Measurements from ENCODE around the gene SKAP2. TPM values are rescaled to one million over a fixed set of nuclear protein-coding genes. Genes with fewer than 3 reads are reported as not detected.

Gene SKAP2
- total and polyA plus RNA-seq, 8 donors = 2.9 to 16.3 (median 4.6) TPM

DNA sequence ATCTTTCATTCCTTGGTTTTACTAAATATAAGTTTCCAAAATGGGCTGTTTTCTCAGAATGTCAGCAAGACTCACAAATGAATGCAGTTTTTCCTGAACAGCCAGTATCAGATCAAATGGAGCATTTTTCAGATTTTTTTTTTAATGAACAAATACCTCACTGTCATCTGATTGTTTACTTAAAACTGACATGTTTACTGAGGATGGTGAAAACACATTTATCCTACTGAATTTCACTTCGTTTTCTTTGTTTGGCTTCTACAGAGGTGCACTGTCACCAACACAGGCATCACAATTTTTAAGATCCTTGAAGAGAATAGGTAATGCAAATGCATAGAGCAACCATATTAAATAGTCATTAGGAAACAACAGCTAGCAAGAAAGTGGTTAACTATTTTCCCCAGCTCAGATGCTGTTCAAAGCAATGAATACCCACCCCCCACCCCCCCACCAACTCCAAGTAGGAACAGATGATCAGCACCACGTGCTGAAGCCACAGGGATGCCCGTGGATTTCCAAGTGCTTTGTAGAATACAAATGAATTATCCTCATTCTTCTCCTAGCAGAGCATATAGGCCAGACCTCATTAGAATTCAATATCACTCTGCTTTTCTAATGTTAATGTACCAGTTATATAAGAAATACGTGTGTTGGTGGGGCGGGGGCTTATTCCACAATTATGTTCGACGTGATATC is 205.9 kb downstream of the SKAP2 start:
- Histone ChIP-seq H3K27me3 (peaks cover 0 to 5% (median 0%) of the 10 kb centered on the region in 4 donors), H3K27ac (no peak overlapping the region), H3K9me3 (no peaks in the 10 kb centered on the region), H3K36me3 (no peaks in the 10 kb centered on the region), H3K4me3 (no peak overlapping the region), H3K4me1 (no peaks in the 10 kb centered on the region)
- TF ChIP-seq, protein P1, sequence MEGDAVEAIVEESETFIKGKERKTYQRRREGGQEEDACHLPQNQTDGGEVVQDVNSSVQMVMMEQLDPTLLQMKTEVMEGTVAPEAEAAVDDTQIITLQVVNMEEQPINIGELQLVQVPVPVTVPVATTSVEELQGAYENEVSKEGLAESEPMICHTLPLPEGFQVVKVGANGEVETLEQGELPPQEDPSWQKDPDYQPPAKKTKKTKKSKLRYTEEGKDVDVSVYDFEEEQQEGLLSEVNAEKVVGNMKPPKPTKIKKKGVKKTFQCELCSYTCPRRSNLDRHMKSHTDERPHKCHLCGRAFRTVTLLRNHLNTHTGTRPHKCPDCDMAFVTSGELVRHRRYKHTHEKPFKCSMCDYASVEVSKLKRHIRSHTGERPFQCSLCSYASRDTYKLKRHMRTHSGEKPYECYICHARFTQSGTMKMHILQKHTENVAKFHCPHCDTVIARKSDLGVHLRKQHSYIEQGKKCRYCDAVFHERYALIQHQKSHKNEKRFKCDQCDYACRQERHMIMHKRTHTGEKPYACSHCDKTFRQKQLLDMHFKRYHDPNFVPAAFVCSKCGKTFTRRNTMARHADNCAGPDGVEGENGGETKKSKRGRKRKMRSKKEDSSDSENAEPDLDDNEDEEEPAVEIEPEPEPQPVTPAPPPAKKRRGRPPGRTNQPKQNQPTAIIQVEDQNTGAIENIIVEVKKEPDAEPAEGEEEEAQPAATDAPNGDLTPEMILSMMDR (IDR thresholded peaks at IDR 0.05) = no peak
- ATAC-seq (no peak), FAIRE-seq (no peak), DNase-seq (no peak)
- intact Hi-C loops (cut with DNase I) = no loop called here
- WGBS, 2 donors = 75% methylated on average over 7 of the region's 7 CpGs

DNA sequence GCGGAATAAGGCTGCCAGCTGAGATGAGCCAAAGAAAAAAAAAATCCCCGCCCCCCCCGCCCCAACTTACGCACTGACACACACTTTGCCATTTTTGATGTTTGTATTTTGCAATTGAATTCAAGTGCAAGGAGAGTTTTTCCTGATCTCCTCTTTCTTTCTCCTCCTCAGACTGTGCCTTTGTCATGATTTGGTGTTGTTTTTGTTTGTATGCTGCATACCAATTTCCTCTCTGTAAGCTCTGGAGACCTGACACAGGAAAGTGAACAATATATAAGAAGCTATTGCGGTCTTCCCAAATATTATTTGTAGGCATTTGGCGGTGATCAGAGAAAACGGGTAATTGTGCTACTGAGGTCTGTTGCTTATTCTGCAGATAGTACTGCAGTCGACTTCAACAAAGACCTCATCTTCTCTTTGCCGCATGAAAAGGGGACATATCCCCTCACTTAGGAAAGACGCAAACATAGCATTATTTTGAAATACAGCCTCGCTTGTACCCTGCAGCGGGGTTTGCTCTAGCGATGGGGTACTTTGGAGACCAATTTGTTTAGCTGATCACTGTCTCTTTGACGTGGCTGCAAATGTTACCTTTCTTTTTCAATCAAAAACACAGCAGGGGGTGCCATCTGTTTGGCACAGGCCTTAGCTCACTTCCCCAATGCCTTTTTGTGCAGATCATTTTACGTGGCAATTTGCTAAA is 206.6 kb downstream of the SKAP2 start:
- peaks cover 0 to 5% (median 0%) of the 10 kb centered on the region in 4 donors for H3K27me3 ChIP-seq
- 62 to 64% methylated on average over 15 of the region's 15 CpGs for WGBS, 2 donors
- ATAC-seq (peak in 1 of 4 donors; percentile 29), FAIRE-seq (no peak), DNase-seq (no peak)
- H3K4me1 ChIP-seq = no peaks in the 10 kb centered on the region
- no peaks in the 10 kb centered on the region for H3K9me3 ChIP-seq
- intact Hi-C loops (cut with DNase I) = no loop called here
- H3K27ac ChIP-seq = no peak overlapping the region
- no peaks in the 10 kb centered on the region for H3K36me3 ChIP-seq
- TF ChIP-seq, protein P1 (IDR thresholded peaks at IDR 0.05) = no peak
- no peak overlapping the region for H3K4me3 ChIP-seq

DNA sequence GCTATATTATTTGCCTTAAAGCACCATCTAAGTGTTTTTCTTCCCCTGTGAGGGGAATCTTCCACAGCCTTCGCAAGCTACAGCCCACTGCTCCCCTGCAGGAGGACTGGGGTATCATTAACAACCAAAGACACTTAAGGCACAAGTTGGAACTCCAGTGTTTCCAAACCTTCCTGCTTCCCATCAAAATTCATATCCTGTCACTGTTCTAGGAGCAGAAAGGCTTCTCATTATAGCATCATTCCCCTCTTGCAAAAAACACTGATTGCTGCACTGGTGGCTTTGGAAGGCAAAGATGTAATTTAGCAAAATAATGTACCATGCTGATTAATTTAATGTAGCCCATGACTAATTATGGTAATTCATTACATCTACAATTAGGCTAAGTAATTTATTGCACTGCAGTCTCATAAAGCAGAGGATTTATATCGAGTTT is 207.2 kb downstream of the SKAP2 start:
- DNase-seq (no peak), ATAC-seq (no peak), FAIRE-seq (no peak)
- Histone ChIP-seq H3K9me3 (no peaks in the 10 kb centered on the region), H3K36me3 (no peaks in the 10 kb centered on the region), H3K27me3 (peaks cover 0 to 5% (median 0%) of the 10 kb centered on the region in 4 donors), H3K4me1 (no peaks in the 10 kb centered on the region), H3K4me3 (no peak overlapping the region), H3K27ac (no peak overlapping the region)
- WGBS, 2 donors = 67 to 87% methylated on average over 2 of the region's 2 CpGs
- TF ChIP-seq, protein P1 (IDR thresholded peaks at IDR 0.05) = no peak
- intact Hi-C loops (cut with DNase I) = no loop called here

DNA sequence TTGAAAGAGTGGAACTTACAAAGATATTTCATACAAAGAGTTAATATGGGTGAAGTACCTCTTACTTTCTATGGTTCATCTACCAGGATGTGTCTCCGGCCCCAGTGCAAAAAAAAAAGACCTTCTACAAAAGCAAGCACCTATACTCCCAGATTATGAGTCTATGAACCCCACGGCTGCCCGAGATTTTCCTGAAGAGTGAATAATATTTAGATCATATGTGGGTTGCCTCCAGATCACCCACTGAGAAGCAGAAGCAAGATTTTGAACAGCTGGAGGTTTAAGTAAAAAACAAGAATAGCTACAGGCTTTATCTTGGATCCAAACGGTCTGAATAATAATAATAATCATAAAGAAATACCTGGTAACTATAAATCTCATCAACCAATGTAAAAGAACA is 207.7 kb downstream of the SKAP2 start:
- H3K4me1 ChIP-seq = no peaks in the 10 kb centered on the region
- H3K4me3 ChIP-seq = no peak overlapping the region
- H3K27ac ChIP-seq = no peak overlapping the region
- 68 to 78% methylated on average over 4 of the region's 4 CpGs for WGBS, 2 donors
- no peaks in the 10 kb centered on the region for H3K9me3 ChIP-seq
- TF ChIP-seq, protein P1 (IDR thresholded peaks at IDR 0.05) = no peak
- intact Hi-C loops (cut with DNase I) = no loop called here
- FAIRE-seq (no peak), DNase-seq (no peak), ATAC-seq (no peak)
- no peaks in the 10 kb centered on the region for H3K36me3 ChIP-seq
- H3K27me3 ChIP-seq = peaks cover 0 to 5% (median 0%) of the 10 kb centered on the region in 4 donors

DNA sequence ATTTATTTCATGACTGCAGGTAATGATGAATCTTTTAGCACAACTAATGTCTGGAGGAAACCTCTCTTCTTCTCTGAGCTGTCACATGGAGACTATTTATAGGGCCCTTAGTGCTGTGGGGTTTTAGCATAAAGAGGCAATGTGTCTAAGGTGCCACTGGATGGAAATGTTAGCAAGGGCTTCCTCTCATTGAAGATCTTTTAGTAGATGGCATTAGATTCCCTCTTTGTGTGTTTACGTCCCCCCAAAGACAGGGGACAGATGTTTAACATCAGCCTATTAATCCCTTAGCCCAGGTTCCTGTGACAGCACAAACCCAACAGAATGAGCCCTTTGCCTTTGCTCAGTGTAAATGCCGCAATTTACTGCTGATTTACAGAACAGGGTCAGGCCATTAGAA is 208.6 kb downstream of the SKAP2 start:
- peaks cover 0 to 5% (median 0%) of the 10 kb centered on the region in 4 donors for H3K27me3 ChIP-seq
- H3K4me3 ChIP-seq = no peak overlapping the region
- ATAC-seq (no peak), DNase-seq (no peak), FAIRE-seq (no peak)
- 79 to 81% methylated on average over 2 of the region's 2 CpGs for WGBS, 2 donors
- H3K4me1 ChIP-seq = no peaks in the 10 kb centered on the region
- TF ChIP-seq, protein P1 (IDR thresholded peaks at IDR 0.05) = no peak
- intact Hi-C loops (cut with DNase I) = no loop called here
- no peaks in the 10 kb centered on the region for H3K36me3 ChIP-seq
- no peaks in the 10 kb centered on the region for H3K9me3 ChIP-seq
- no peak overlapping the region for H3K27ac ChIP-seq

All from pancreas (tissue), 10 donors.